Measurements from ENCODE around the gene SLC22A12.

SLC22A12 gene

GRCh38 chr11:64564419-64564818 lies 26.6 kb upstream of the SLC22A12 start:
- 93% methylated on average over 7 of the region's 7 CpGs for WGBS

GRCh38 chr11:64564947-64565889 lies 25.8 kb upstream of the SLC22A12 start:
- H3K27ac ChIP-seq (ENCODE audit: low read depth, low read length), result no peak overlapping the region
- no peaks in the 10 kb centered on the region for H3K9me3 ChIP-seq (ENCODE audit: insufficient read depth, low read depth, low read length)
- no peaks in the 10 kb centered on the region for H3K36me3 ChIP-seq (ENCODE audit: insufficient read depth, low read length)
- peaks cover 18% of the 10 kb centered on the region for H3K4me1 ChIP-seq (ENCODE audit: insufficient read depth, low read length)
- H3K27me3 ChIP-seq (ENCODE audit: insufficient read depth, low read length), result no peaks in the 10 kb centered on the region
- no peak overlapping the region for H3K4me3 ChIP-seq (ENCODE audit: low read length)
- WGBS, result 75% methylated on average over 24 of the region's 24 CpGs
- no peak overlapping the region for H3K9ac ChIP-seq (ENCODE audit: low read depth, low read length)

More at GRCh38 chr11:64564419-64564818, 26.6 kb upstream of the SLC22A12 start:
- H3K27me3 ChIP-seq (ENCODE audit: insufficient read depth, low read length), result no peaks in the 10 kb centered on the region
- no peak overlapping the region for H3K9ac ChIP-seq (ENCODE audit: low read depth, low read length)
- H3K27ac ChIP-seq (ENCODE audit: low read depth, low read length), result no peak overlapping the region
- H3K36me3 ChIP-seq (ENCODE audit: insufficient read depth, low read length), result no peaks in the 10 kb centered on the region
- H3K4me3 ChIP-seq (ENCODE audit: low read length), result no peak overlapping the region
- peaks cover 24% of the 10 kb centered on the region for H3K4me1 ChIP-seq (ENCODE audit: insufficient read depth, low read length)
- H3K9me3 ChIP-seq (ENCODE audit: insufficient read depth, low read depth, low read length), result no peaks in the 10 kb centered on the region

GRCh38 chr11:64566042-64566914 lies 24.7 kb upstream of the SLC22A12 start:
- peaks cover 15% of the 10 kb centered on the region for H3K4me1 ChIP-seq (ENCODE audit: insufficient read depth, low read length)
- 13% methylated on average over 17 of the region's 18 CpGs for WGBS
- peak overlapping the region; percentile 49 for H3K4me3 ChIP-seq (ENCODE audit: low read length)
- H3K27ac ChIP-seq (ENCODE audit: low read depth, low read length), result peak overlapping the region; percentile 81
- no peaks in the 10 kb centered on the region for H3K27me3 ChIP-seq (ENCODE audit: insufficient read depth, low read length)
- H3K9me3 ChIP-seq (ENCODE audit: insufficient read depth, low read depth, low read length), result no peaks in the 10 kb centered on the region
- H3K36me3 ChIP-seq (ENCODE audit: insufficient read depth, low read length), result no peaks in the 10 kb centered on the region
- peak overlapping the region; percentile 74 for H3K9ac ChIP-seq (ENCODE audit: low read depth, low read length)

GRCh38 chr11:64566915-64567891 lies 23.8 kb upstream of the SLC22A12 start:
- Histone ChIP-seq H3K27me3 (ENCODE audit: insufficient read depth, low read length) (no peaks in the 10 kb centered on the region), H3K27ac (ENCODE audit: low read depth, low read length) (peak overlapping the region; percentile 81), H3K4me3 (ENCODE audit: low read length) (peak overlapping the region; percentile 49), H3K9me3 (ENCODE audit: insufficient read depth, low read depth, low read length) (no peaks in the 10 kb centered on the region), H3K9ac (ENCODE audit: low read depth, low read length) (peak overlapping the region; percentile 74), H3K36me3 (ENCODE audit: insufficient read depth, low read length) (no peaks in the 10 kb centered on the region), H3K4me1 (ENCODE audit: insufficient read depth, low read length) (peaks cover 15% of the 10 kb centered on the region)
- WGBS, result 86% methylated on average over 30 of the region's 30 CpGs

GRCh38 chr11:64568041-64568571 lies 22.9 kb upstream of the SLC22A12 start:
- Histone ChIP-seq H3K4me3 (ENCODE audit: low read length) (no peak overlapping the region), H3K27ac (ENCODE audit: low read depth, low read length) (no peak overlapping the region), H3K36me3 (ENCODE audit: insufficient read depth, low read length) (no peaks in the 10 kb centered on the region), H3K27me3 (ENCODE audit: insufficient read depth, low read length) (no peaks in the 10 kb centered on the region), H3K9me3 (ENCODE audit: insufficient read depth, low read depth, low read length) (no peaks in the 10 kb centered on the region), H3K4me1 (ENCODE audit: insufficient read depth, low read length) (peaks cover 15% of the 10 kb centered on the region), H3K9ac (ENCODE audit: low read depth, low read length) (no peak overlapping the region)
- WGBS, result 87% methylated on average over 34 of the region's 34 CpGs

- H3K27ac ChIP-seq (ENCODE audit: low read depth, low read length), result no peak overlapping the region
- no peak overlapping the region for H3K9ac ChIP-seq (ENCODE audit: low read depth, low read length)
Observed at GRCh38 chr11:64568584-64569140, 22.4 kb upstream of the SLC22A12 start.

GRCh38 chr11:64569300-64569970 lies 21.6 kb upstream of the SLC22A12 start:
- Histone ChIP-seq H3K9ac (ENCODE audit: low read depth, low read length) (no peak overlapping the region), H3K27me3 (ENCODE audit: insufficient read depth, low read length) (no peaks in the 10 kb centered on the region), H3K4me3 (ENCODE audit: low read length) (no peak overlapping the region), H3K9me3 (ENCODE audit: insufficient read depth, low read depth, low read length) (no peaks in the 10 kb centered on the region), H3K27ac (ENCODE audit: low read depth, low read length) (no peak overlapping the region), H3K4me1 (ENCODE audit: insufficient read depth, low read length) (peaks cover 15% of the 10 kb centered on the region), H3K36me3 (ENCODE audit: insufficient read depth, low read length) (no peaks in the 10 kb centered on the region)
- WGBS, result 90% methylated on average over 8 of the region's 8 CpGs

More at GRCh38 chr11:64568584-64569140, 22.4 kb upstream of the SLC22A12 start:
- H3K4me3 ChIP-seq (ENCODE audit: low read length), result no peak overlapping the region
- no peaks in the 10 kb centered on the region for H3K27me3 ChIP-seq (ENCODE audit: insufficient read depth, low read length)
- H3K4me1 ChIP-seq (ENCODE audit: insufficient read depth, low read length), result peaks cover 15% of the 10 kb centered on the region
- no peaks in the 10 kb centered on the region for H3K9me3 ChIP-seq (ENCODE audit: insufficient read depth, low read depth, low read length)
- WGBS, result 96% methylated on average over 7 of the region's 8 CpGs
- no peaks in the 10 kb centered on the region for H3K36me3 ChIP-seq (ENCODE audit: insufficient read depth, low read length)

GRCh38 chr11:64570341-64570740 lies 20.7 kb upstream of the SLC22A12 start:
- Histone ChIP-seq H3K9ac (ENCODE audit: low read depth, low read length) (no peak overlapping the region), H3K4me1 (ENCODE audit: insufficient read depth, low read length) (peaks cover 15% of the 10 kb centered on the region), H3K36me3 (ENCODE audit: insufficient read depth, low read length) (no peaks in the 10 kb centered on the region), H3K27ac (ENCODE audit: low read depth, low read length) (no peak overlapping the region), H3K27me3 (ENCODE audit: insufficient read depth, low read length) (no peaks in the 10 kb centered on the region), H3K4me3 (ENCODE audit: low read length) (no peak overlapping the region), H3K9me3 (ENCODE audit: insufficient read depth, low read depth, low read length) (no peaks in the 10 kb centered on the region)
- 96% methylated on average over 3 of the region's 3 CpGs for WGBS

- no peak overlapping the region for H3K9ac ChIP-seq (ENCODE audit: low read depth, low read length)
- H3K27me3 ChIP-seq (ENCODE audit: insufficient read depth, low read length), result no peaks in the 10 kb centered on the region
- no peak overlapping the region for H3K4me3 ChIP-seq (ENCODE audit: low read length)
- H3K9me3 ChIP-seq (ENCODE audit: insufficient read depth, low read depth, low read length), result no peaks in the 10 kb centered on the region
- H3K4me1 ChIP-seq (ENCODE audit: insufficient read depth, low read length), result peaks cover 12% of the 10 kb centered on the region
- no peaks in the 10 kb centered on the region for H3K36me3 ChIP-seq (ENCODE audit: insufficient read depth, low read length)
- H3K27ac ChIP-seq (ENCODE audit: low read depth, low read length), result no peak overlapping the region
- WGBS, result 93% methylated on average over 11 of the region's 11 CpGs
Observed at GRCh38 chr11:64571050-64571409, 20.0 kb upstream of the SLC22A12 start.

Data from HUES64 (cell line).